ENCODE data around the gene ARL4C.

DNA sequence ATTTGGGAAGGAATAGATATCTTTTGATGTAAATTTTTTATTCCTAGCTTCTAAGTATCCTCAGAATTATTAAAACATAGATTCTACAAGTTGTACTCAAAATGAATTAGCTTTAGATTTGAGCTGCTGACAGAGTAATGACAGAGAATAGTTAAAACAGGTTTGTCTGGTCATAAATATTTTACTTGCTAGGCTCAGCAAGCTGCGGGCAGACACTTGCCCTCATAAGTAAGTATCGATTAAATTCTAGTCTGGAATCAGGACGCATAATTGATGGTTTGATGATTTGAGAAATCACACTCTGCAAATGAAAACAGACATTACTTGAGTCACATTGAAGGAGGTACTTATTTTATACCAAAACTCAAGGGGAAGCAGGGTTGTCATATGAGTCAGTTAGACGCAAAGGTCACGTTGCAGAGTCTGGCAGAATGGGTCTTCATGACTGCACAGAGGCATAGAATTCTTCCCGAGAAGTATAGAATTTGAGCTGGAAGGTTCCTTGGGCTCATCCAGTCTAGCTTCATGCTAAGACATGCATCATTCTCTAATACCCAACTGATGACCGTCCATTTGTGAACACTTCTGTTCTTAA is 27.5 kb downstream of the ARL4C start:
- TF ChIP-seq, protein P1, sequence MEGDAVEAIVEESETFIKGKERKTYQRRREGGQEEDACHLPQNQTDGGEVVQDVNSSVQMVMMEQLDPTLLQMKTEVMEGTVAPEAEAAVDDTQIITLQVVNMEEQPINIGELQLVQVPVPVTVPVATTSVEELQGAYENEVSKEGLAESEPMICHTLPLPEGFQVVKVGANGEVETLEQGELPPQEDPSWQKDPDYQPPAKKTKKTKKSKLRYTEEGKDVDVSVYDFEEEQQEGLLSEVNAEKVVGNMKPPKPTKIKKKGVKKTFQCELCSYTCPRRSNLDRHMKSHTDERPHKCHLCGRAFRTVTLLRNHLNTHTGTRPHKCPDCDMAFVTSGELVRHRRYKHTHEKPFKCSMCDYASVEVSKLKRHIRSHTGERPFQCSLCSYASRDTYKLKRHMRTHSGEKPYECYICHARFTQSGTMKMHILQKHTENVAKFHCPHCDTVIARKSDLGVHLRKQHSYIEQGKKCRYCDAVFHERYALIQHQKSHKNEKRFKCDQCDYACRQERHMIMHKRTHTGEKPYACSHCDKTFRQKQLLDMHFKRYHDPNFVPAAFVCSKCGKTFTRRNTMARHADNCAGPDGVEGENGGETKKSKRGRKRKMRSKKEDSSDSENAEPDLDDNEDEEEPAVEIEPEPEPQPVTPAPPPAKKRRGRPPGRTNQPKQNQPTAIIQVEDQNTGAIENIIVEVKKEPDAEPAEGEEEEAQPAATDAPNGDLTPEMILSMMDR (IDR thresholded peaks at IDR 0.05; ENCODE audit: low read length) = no peak
- TF ChIP-seq EZH2 (optimal IDR thresholded peaks at IDR 0.05; ENCODE audit: low read depth, low read length) (no peak), EZH2phosphoT487 (IDR thresholded peaks at IDR 0.05; ENCODE audit: low read length) (no peak)
